ENCODE results near the gene LCN10.

- TF ChIP-seq POLR2AphosphoS5 (IDR thresholded peaks at IDR 0.05; ENCODE audit: low read depth, low read length) (no peak), CTCF (IDR thresholded peaks at IDR 0.05) (no peak)
Observed at GRCh38 chr9:136735812-136736480, 6.8 kb downstream of the LCN10 start.
